Measurements from ENCODE around the gene TMEM81. TPM values are rescaled to one million over a fixed set of nuclear protein-coding genes. Genes with fewer than 3 reads are reported as not detected.

The TMEM81 gene
- total RNA-seq, 1 donor = 1.8 TPM

DNA sequence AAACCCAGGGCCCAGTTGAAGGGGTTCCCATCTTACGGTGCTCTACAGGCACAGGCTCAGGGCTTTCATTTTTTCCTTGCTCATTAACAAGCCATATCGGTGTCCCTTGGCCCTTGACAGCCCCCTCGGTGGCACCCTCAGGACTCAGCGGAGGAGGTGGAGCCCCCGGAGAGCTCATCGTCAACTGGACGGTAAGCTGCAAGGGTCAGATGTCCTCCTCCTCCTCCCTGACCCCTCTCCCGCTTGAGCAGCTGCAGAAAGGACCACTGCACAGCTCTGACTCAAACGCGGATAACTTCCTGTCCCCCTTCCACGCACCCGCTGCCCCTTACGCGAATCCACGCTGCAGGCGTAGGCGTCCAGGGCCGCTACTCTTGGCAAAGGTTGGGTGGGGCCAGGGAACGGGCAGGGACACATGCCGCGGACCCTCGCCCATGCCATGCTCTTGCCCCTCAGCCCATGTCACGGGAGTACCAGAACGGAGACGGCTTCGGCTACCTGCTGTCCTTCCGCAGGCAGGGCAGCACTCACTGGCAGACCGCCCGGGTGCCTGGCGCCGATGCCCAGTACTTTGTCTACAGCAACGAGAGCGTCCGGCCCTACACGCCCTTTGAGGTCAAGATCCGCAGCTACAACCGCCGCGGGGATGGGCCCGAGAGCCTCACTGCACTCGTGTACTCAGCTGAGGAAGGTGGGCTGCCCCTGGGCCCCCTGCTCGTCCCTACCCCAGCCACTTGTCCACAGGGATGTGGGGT lies 14.7 kb downstream of the TMEM81 start:
- H3K9me3 ChIP-seq (ENCODE audit: low read depth, low read length) = no peaks in the 10 kb centered on the region
- no peak overlapping the region for H3K27ac ChIP-seq (ENCODE audit: low read depth, low read length)
- no peaks in the 10 kb centered on the region for H3K79me2 ChIP-seq (ENCODE audit: insufficient read depth, low read length)
- H3K4me1 ChIP-seq (ENCODE audit: insufficient read depth, low read length) = no peaks in the 10 kb centered on the region
- no peaks in the 10 kb centered on the region for H3K36me3 ChIP-seq (ENCODE audit: insufficient read depth, low read length)
- TF ChIP-seq CTCF (IDR thresholded peaks at IDR 0.05; ENCODE audit: extremely low read depth, low read depth, low read length) = no peak
- no peak overlapping the region for H3K4me3 ChIP-seq (ENCODE audit: insufficient read depth, low read length)
- H4K20me1 ChIP-seq (ENCODE audit: insufficient read depth, low read length) = no peaks in the 10 kb centered on the region
- DNase-seq (ENCODE audit: insufficient read length, low spot score, missing footprints) = peak; percentile 35
- H2AFZ ChIP-seq (ENCODE audit: low read length) = no peak overlapping the region
- H3K4me2 ChIP-seq (ENCODE audit: insufficient read depth, low read length) = no peak overlapping the region
- H3K27me3 ChIP-seq (ENCODE audit: insufficient read depth, low read length) = no peaks in the 10 kb centered on the region

GRCh38 chr1:205068457-205069040 lies 15.7 kb downstream of the TMEM81 start:
- H3K36me3 ChIP-seq (ENCODE audit: insufficient read depth, low read length) = no peaks in the 10 kb centered on the region
- H3K4me3 ChIP-seq (ENCODE audit: insufficient read depth, low read length) = no peak overlapping the region
- DNase-seq (ENCODE audit: insufficient read length, low spot score, missing footprints) = peak; percentile 45
- no peaks in the 10 kb centered on the region for H3K79me2 ChIP-seq (ENCODE audit: insufficient read depth, low read length)
- H3K4me1 ChIP-seq (ENCODE audit: insufficient read depth, low read length) = no peaks in the 10 kb centered on the region
- H3K27ac ChIP-seq (ENCODE audit: low read depth, low read length) = no peak overlapping the region
- no peak for TF ChIP-seq CTCF (IDR thresholded peaks at IDR 0.05; ENCODE audit: extremely low read depth, low read depth, low read length)
- no peak overlapping the region for H2AFZ ChIP-seq (ENCODE audit: low read length)
- H3K4me2 ChIP-seq (ENCODE audit: insufficient read depth, low read length) = no peak overlapping the region
- H3K9me3 ChIP-seq (ENCODE audit: low read depth, low read length) = no peaks in the 10 kb centered on the region
- H4K20me1 ChIP-seq (ENCODE audit: insufficient read depth, low read length) = no peaks in the 10 kb centered on the region
- H3K27me3 ChIP-seq (ENCODE audit: insufficient read depth, low read length) = peaks cover 1% of the 10 kb centered on the region

GRCh38 chr1:205068001-205068400 lies 16.3 kb downstream of the TMEM81 start:
- no peak overlapping the region for H2AFZ ChIP-seq (ENCODE audit: low read length)
- peaks cover 5% of the 10 kb centered on the region for H3K27me3 ChIP-seq (ENCODE audit: insufficient read depth, low read length)
- no peak overlapping the region for H3K27ac ChIP-seq (ENCODE audit: low read depth, low read length)
- no peaks in the 10 kb centered on the region for H3K36me3 ChIP-seq (ENCODE audit: insufficient read depth, low read length)
- peak; percentile 62 for DNase-seq (ENCODE audit: insufficient read length, low spot score, missing footprints)
- H3K4me2 ChIP-seq (ENCODE audit: insufficient read depth, low read length) = no peak overlapping the region
- no peak for TF ChIP-seq CTCF (IDR thresholded peaks at IDR 0.05; ENCODE audit: extremely low read depth, low read depth, low read length)
- no peaks in the 10 kb centered on the region for H3K4me1 ChIP-seq (ENCODE audit: insufficient read depth, low read length)
- H4K20me1 ChIP-seq (ENCODE audit: insufficient read depth, low read length) = no peaks in the 10 kb centered on the region
- no peaks in the 10 kb centered on the region for H3K79me2 ChIP-seq (ENCODE audit: insufficient read depth, low read length)
- no peak overlapping the region for H3K4me3 ChIP-seq (ENCODE audit: insufficient read depth, low read length)
- no peaks in the 10 kb centered on the region for H3K9me3 ChIP-seq (ENCODE audit: low read depth, low read length)

DNA sequence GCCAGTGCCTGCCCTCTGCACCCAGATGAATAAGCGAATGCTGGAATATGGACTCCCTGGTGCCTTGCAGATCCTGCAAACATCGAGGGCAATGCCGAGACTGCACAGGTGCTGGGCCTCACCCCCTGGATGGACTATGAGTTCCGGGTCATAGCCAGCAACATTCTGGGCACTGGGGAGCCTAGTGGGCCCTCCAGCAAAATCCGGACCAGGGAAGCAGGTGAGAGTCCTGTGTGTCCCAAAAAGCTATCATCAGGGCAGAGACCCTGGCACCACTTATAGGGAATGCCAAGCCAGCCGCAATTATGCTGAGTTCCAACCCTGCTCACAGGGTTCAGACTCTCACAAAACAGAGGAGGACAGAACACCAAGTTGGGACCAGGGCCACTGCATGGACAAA lies 17.2 kb downstream of the TMEM81 start:
- H2AFZ ChIP-seq (ENCODE audit: low read length) = no peak overlapping the region
- H3K4me3 ChIP-seq (ENCODE audit: insufficient read depth, low read length) = no peak overlapping the region
- H3K27me3 ChIP-seq (ENCODE audit: insufficient read depth, low read length) = peaks cover 5% of the 10 kb centered on the region
- H3K79me2 ChIP-seq (ENCODE audit: insufficient read depth, low read length) = no peaks in the 10 kb centered on the region
- no peaks in the 10 kb centered on the region for H4K20me1 ChIP-seq (ENCODE audit: insufficient read depth, low read length)
- no peak overlapping the region for H3K4me2 ChIP-seq (ENCODE audit: insufficient read depth, low read length)
- no peak overlapping the region for H3K27ac ChIP-seq (ENCODE audit: low read depth, low read length)
- no peak for TF ChIP-seq CTCF (IDR thresholded peaks at IDR 0.05; ENCODE audit: extremely low read depth, low read depth, low read length)
- no peaks in the 10 kb centered on the region for H3K36me3 ChIP-seq (ENCODE audit: insufficient read depth, low read length)
- peak; percentile 8 for DNase-seq (ENCODE audit: insufficient read length, low spot score, missing footprints)
- no peaks in the 10 kb centered on the region for H3K9me3 ChIP-seq (ENCODE audit: low read depth, low read length)
- H3K4me1 ChIP-seq (ENCODE audit: insufficient read depth, low read length) = no peaks in the 10 kb centered on the region
